Measurements from ENCODE around the gene NTMT2.

DNA sequence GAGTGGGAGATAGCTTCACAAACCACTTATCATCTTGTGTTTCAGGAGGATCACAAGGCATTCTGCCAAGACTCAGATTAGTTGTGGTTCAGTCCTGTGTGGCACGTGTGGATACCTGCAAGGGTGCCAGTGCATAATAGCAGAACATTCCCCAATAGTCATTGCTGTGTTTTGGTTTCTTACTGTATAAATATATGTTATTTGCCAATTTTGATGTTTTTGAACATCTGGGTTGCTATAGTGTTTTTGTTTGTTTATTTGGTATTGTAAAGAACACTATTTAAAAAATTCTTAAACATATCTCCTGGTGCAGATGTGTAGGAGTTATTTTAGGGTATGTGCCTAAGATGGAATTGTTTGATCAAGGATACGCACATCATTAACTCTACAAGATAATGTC is 5.4 kb upstream of the NTMT2 start:
- TF ChIP-seq, protein P1, sequence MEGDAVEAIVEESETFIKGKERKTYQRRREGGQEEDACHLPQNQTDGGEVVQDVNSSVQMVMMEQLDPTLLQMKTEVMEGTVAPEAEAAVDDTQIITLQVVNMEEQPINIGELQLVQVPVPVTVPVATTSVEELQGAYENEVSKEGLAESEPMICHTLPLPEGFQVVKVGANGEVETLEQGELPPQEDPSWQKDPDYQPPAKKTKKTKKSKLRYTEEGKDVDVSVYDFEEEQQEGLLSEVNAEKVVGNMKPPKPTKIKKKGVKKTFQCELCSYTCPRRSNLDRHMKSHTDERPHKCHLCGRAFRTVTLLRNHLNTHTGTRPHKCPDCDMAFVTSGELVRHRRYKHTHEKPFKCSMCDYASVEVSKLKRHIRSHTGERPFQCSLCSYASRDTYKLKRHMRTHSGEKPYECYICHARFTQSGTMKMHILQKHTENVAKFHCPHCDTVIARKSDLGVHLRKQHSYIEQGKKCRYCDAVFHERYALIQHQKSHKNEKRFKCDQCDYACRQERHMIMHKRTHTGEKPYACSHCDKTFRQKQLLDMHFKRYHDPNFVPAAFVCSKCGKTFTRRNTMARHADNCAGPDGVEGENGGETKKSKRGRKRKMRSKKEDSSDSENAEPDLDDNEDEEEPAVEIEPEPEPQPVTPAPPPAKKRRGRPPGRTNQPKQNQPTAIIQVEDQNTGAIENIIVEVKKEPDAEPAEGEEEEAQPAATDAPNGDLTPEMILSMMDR (IDR thresholded peaks at IDR 0.05 in 4 of 5, conservative IDR thresholded peaks at IDR 0.05 in 1 of 5) = no peak
- TF ChIP-seq POLR2A (IDR thresholded peaks at IDR 0.05) = no peak
